Caco-2 (cell line): ENCODE data around the gene ANO1. TPM values are rescaled to one million over a fixed set of nuclear protein-coding genes. Genes with fewer than 3 reads are reported as not detected.

ENCODE experiments used
- BruUV-seq: library from RNA; stranded (reverse); fragments of 400-500 nt; replicated peaks from 2 replicates; lab custom pipeline; 2021; lab: Mats Ljungman, UMichigan
- CTCF ChIA-PET: fragments of 300-600 bp; sonication (Branson Sonifier 250); formaldehyde crosslinking; loops from one replicate; lab custom pipeline; 2022; ENCODE audit warnings: antibody characterized with exemption; lab: Charles Lee
- POLR2A ChIA-PET: fragments of 300-600 bp; sonication (Branson Sonifier 250); formaldehyde crosslinking; loops from one replicate; lab custom pipeline; 2022; ENCODE audit warnings: antibody characterized with exemption; lab: Charles Lee
- DNase-seq, 2 experiments: peaks; one replicate each; pipeline versions ENCODE4 v3.0.0 to v3.0.0-alpha.2; 2020 to 2022
- H3K27me3 ChIP-seq: replicated peaks from 2 replicates; pipeline ENCODE4 v1.6.0; 2011; ENCODE audit warnings: low read length; ENCODE audit not compliant: control insufficient read depth, insufficient read depth
- H3K36me3 ChIP-seq: 2 replicates; pipeline ENCODE4 v1.5.1; 2011; ENCODE audit warnings: low read length; ENCODE audit not compliant: control insufficient read depth, insufficient read depth
- H3K4me1 ChIP-seq: fragments of 250-450 bp; sonication (Bioruptor Pico); 2 replicates; pipeline ENCODE4 v1.5.1; 2020; ENCODE audit warnings: mild to moderate bottlenecking
- H3K4me3 ChIP-seq: 2 replicates; pipeline ENCODE4 v1.5.1; 2011; ENCODE audit warnings: low read depth, mild to moderate bottlenecking, control low read depth, low read length
- H3K9me3 ChIP-seq: fragments of 250-450 bp; sonication (Bioruptor Pico); 2 replicates; pipeline ENCODE4 v1.5.1; 2020; ENCODE audit warnings: mild to moderate bottlenecking, moderate library complexity
- H3K27ac Mint-ChIP-seq: one replicate; pipeline ENCODE4 v1.8.0; 2022; ENCODE audit warnings: mixed read lengths; ENCODE audit not compliant: unreplicated experiment
- H3K27me3 Mint-ChIP-seq: one replicate; pipeline ENCODE4 v1.8.0; 2022; ENCODE audit warnings: mixed read lengths; ENCODE audit not compliant: insufficient read depth, unreplicated experiment
- H3K36me3 Mint-ChIP-seq: one replicate; pipeline ENCODE4 v1.8.0; 2022; ENCODE audit warnings: mild to moderate bottlenecking, mixed read lengths; ENCODE audit not compliant: insufficient read depth, unreplicated experiment
- H3K4me1 Mint-ChIP-seq: one replicate; pipeline ENCODE4 v1.8.0; 2022; ENCODE audit warnings: low read depth, mixed read lengths; ENCODE audit not compliant: unreplicated experiment
- H3K4me3 Mint-ChIP-seq: one replicate; pipeline ENCODE4 v1.8.0; 2022; ENCODE audit warnings: mild to moderate bottlenecking, moderate library complexity, mixed read lengths; ENCODE audit not compliant: unreplicated experiment
- H3K9me3 Mint-ChIP-seq: one replicate; pipeline ENCODE4 v1.8.0; 2022; ENCODE audit warnings: mixed read lengths; ENCODE audit not compliant: unreplicated experiment
- intact Hi-C: fragments of 100-400 bp; cut with micrococcal nuclease; formaldehyde crosslinking; loops from one replicate; pipeline ENCODE4 v1.10.0; 2022; ENCODE audit not compliant: unreplicated experiment
- total RNA-seq: library from RNA; stranded (reverse); gene quantifications from 2 replicates; pipeline ENCODE4 v1.2.3, GENCODE V29; 2022
- TF ChIP-seq, protein P1 (sequence below), 2 experiments: fragments of 200-600 bp in 1 of 2; IDR thresholded peaks; 1 replicate in 1 of 2; 2 replicates in 1 of 2; pipeline versions ENCODE4 v1.5.1 to v1.8.0; 2011 to 2022; ENCODE audit warnings: antibody characterized with exemption in 1 of 2, control low read depth in 1 of 2, inconsistent platforms in 1 of 2, low read depth in 1 of 2, low read length in 1 of 2, mild to moderate bottlenecking in 1 of 2, moderate library complexity in 1 of 2; ENCODE audit not compliant: insufficient read depth in 1 of 2, severe bottlenecking in 1 of 2, unreplicated experiment in 1 of 2

The ANO1 gene
- total RNA-seq, 1 experiment from 2014 or later = 8.4 TPM

- H3K9me3 ChIP-seq = no peaks in the 10 kb centered on the region
- H3K27me3 ChIP-seq = no peaks in the 10 kb centered on the region
- CTCF ChIA-PET = interaction anchor here (1.0 kb wide), 1 partner anchor 172 kb away, joined by 3 read pairs; no protein-coding TSS in a partner anchor
- intact Hi-C loops = no loop called here
- Mint-ChIP-seq H3K27ac (no peak overlapping the region), H3K36me3 (no peaks in the 10 kb centered on the region), H3K4me3 (no peak overlapping the region), H3K27me3 (no peaks in the 10 kb centered on the region), H3K9me3 (peaks cover 14% of the 10 kb centered on the region), H3K4me1 (peaks cover 8% of the 10 kb centered on the region)
- POLR2A ChIA-PET = no interaction called here
- BruUV-seq = no TSS peak
- no peaks in the 10 kb centered on the region for H3K36me3 ChIP-seq
- TF ChIP-seq, protein P1, sequence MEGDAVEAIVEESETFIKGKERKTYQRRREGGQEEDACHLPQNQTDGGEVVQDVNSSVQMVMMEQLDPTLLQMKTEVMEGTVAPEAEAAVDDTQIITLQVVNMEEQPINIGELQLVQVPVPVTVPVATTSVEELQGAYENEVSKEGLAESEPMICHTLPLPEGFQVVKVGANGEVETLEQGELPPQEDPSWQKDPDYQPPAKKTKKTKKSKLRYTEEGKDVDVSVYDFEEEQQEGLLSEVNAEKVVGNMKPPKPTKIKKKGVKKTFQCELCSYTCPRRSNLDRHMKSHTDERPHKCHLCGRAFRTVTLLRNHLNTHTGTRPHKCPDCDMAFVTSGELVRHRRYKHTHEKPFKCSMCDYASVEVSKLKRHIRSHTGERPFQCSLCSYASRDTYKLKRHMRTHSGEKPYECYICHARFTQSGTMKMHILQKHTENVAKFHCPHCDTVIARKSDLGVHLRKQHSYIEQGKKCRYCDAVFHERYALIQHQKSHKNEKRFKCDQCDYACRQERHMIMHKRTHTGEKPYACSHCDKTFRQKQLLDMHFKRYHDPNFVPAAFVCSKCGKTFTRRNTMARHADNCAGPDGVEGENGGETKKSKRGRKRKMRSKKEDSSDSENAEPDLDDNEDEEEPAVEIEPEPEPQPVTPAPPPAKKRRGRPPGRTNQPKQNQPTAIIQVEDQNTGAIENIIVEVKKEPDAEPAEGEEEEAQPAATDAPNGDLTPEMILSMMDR (IDR thresholded peaks at IDR 0.05; ENCODE audit: insufficient read depth in 1 of 2, low read depth in 1 of 2, low read length in 1 of 2, severe bottlenecking in 1 of 2, unreplicated experiment in 1 of 2) = no peak
- H3K4me1 ChIP-seq = peaks cover 7% of the 10 kb centered on the region
- H3K4me3 ChIP-seq = no peak overlapping the region
- no peak for DNase-seq
These were observed 12.9 kb downstream of the ANO1 start for GRCh38 chr11:70090961-70091381.

- H3K9me3 Mint-ChIP-seq = peaks cover 16% of the 10 kb centered on the region
- Histone ChIP-seq H3K4me1 (no peaks in the 10 kb centered on the region; the same call in 1 of the 2 replicates), H3K27me3 (no peaks in the 10 kb centered on the region), H3K9me3 (no peaks in the 10 kb centered on the region), H3K4me3 (no peak overlapping the region), H3K36me3 (no peaks in the 10 kb centered on the region)
- BruUV-seq = no TSS peak
- TF ChIP-seq, protein P1 (IDR thresholded peaks at IDR 0.05; ENCODE audit: insufficient read depth in 1 of 2, low read depth in 1 of 2, low read length in 1 of 2, severe bottlenecking in 1 of 2, unreplicated experiment in 1 of 2) = no peak
- H3K27ac Mint-ChIP-seq = no peak overlapping the region
- intact Hi-C loops = no loop called here
- CTCF ChIA-PET = interaction anchor here (1.0 kb wide), 1 partner anchor 173 kb away, joined by 3 read pairs; no protein-coding TSS in a partner anchor
- POLR2A ChIA-PET = no interaction called here
- no peaks in the 10 kb centered on the region for H3K27me3 Mint-ChIP-seq
- no peaks in the 10 kb centered on the region for H3K36me3 Mint-ChIP-seq
- H3K4me1 Mint-ChIP-seq = peaks cover 2% of the 10 kb centered on the region
- no peak overlapping the region for H3K4me3 Mint-ChIP-seq
- DNase-seq = no peak
These were observed 13.5 kb downstream of the ANO1 start for GRCh38 chr11:70091638-70092037.

DNA sequence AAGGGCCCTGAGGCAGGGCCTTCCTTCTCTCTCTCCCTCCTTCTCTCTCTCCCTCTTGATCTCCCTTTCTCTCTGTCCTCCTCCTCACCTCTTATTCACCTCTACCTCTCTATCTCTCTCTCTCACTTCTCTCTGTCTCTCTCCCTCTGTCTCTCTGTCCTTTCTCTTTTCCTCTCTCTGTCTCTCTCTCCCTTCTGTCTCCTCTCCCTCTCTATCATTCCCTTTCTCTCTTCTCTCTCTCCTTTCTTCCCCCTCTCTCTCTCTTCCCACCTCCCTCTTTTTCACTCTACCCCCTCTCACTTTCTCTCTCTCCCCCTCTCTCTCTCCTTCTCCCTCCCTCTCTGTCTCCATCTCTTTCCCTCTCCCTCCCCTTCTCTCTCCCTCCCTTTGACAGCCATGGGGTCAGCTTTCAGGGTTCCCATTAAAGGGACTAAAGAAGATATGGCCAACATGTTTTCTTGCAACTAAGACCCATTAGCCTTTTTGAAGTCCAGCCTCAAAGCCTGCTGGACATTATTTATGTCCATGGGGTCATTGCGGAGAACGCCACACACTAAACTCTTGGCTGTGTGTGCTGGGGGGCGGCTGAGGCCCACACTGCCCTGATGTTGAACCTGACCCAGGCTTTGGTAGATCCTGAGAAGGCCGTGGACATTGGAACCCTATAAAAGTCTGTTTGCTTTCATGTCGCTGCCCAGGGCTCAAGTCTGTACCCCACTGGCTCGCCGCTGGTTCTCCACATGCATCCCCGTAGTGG lies 15.0 kb downstream of the ANO1 start:
- no peaks in the 10 kb centered on the region for H3K4me1 ChIP-seq
- BruUV-seq = no TSS peak
- peaks cover 16% of the 10 kb centered on the region for H3K9me3 Mint-ChIP-seq
- no peaks in the 10 kb centered on the region for H3K36me3 Mint-ChIP-seq
- H3K9me3 ChIP-seq = no peaks in the 10 kb centered on the region
- no peaks in the 10 kb centered on the region for H3K27me3 ChIP-seq
- H3K27me3 Mint-ChIP-seq = no peaks in the 10 kb centered on the region
- ChIA-PET POLR2A (no interaction called here), CTCF (no interaction called here)
- no peak for DNase-seq
- H3K27ac Mint-ChIP-seq = no peak overlapping the region
- H3K36me3 ChIP-seq = no peaks in the 10 kb centered on the region
- intact Hi-C loops = no loop called here
- H3K4me3 ChIP-seq = no peak overlapping the region
- TF ChIP-seq, protein P1 (IDR thresholded peaks at IDR 0.05; ENCODE audit: insufficient read depth in 1 of 2, low read depth in 1 of 2, low read length in 1 of 2, severe bottlenecking in 1 of 2, unreplicated experiment in 1 of 2) = no peak
- H3K4me3 Mint-ChIP-seq = no peak overlapping the region
- no peaks in the 10 kb centered on the region for H3K4me1 Mint-ChIP-seq
